ENCODE measurements around the gene MUC4. TPM values are rescaled to one million over a fixed set of nuclear protein-coding genes. Genes with fewer than 3 reads are reported as not detected.
"Not testable (repeated sequence)": the region's sequence is repeated elsewhere in the genome, so short reads cannot be mapped to it uniquely, and the experiment has no call there.

The MUC4 gene
- total and polyA plus RNA-seq, 4 donors = not detected

DNA sequence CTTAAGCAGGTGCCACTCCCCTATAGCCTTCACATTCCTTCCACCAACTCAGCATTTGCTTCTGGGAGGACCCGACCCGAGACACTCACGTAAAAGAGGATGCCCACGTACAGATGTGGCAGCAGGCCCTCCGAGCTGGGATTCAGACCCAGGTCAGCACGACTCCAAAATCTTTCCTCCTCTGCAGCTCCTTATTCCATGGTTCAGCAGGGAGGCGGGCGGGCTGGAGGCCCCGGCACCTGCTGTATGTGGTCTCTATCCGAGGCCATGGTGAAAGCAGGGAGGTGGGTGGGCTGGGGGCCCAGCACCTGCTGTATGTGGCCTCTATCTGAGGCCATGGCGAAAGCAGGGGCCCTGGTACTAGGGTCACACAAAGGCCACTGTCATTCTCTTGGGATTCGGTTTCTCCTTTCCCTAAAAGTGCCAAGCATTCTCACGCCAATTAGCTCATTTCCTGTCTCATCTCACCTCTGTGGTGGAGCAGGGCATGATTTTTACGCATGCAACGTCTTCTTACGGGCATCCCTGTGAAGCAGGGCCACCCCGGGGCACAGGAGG lies 5.9 kb upstream of the MUC4 start:
- no peak for DNase-seq (ENCODE audit: low spot score)
- WGBS = 89% methylated on average over 17 of the region's 17 CpGs

DNA sequence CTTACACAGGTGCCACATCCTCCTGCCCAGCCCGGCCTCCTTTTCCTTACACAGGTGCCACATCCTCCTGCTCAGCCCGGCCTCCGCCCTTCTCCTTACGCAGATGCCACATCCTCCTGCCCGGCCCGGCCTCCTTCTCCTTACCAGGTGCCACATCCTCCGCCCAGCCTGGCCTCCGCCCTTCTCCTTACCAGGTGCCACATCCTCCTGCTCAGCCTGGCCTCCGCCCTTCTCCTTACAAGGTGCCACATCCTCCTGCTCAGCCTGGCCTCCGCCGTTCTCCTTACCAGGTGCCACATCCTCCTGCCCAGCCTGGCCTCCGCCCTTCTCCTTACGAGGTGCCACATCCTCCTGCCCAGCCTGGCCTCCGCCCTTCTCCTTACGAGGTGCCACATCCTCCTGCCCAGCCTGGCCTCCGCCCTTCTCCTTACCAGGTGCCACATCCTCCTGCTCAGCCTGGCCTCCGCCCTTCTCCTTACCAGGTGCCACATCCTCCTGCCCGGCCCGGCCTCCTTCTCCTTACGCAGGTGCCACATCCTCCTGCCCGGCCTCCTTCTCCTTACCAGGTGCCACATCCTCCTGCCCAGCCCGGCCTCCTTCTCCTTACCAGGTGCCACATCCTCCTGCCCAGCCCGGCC lies 4.7 kb upstream of the MUC4 start:
- not testable (repeated sequence) for H3K27me3 ChIP-seq (ENCODE audit: control insufficient read depth in 4 of 4, insufficient read depth in 4 of 4, low read length in 3 of 4); DNase-seq (ENCODE audit: low spot score); H3K27ac ChIP-seq (ENCODE audit: low read depth in 1 of 2, low read length in 2 of 2); H3K9me3 ChIP-seq (ENCODE audit: control insufficient read depth in 4 of 4, low read length in 3 of 4); H3K4me1 ChIP-seq (ENCODE audit: control insufficient read depth in 4 of 4, insufficient read depth in 4 of 4, low read length in 3 of 4); H3K36me3 ChIP-seq (ENCODE audit: control insufficient read depth in 4 of 4, insufficient read depth in 3 of 4, low read depth in 1 of 4, low read length in 3 of 4); H3K4me3 ChIP-seq (ENCODE audit: low read depth in 1 of 3, low read length in 3 of 3); H3K9ac ChIP-seq (ENCODE audit: low read depth in 1 of 2, low read length in 2 of 2)
- WGBS = 86% methylated on average over 22 of the region's 23 CpGs

More for the DNA sequence above, 5.9 kb upstream of the MUC4 start:
- H3K9me3 ChIP-seq (ENCODE audit: control insufficient read depth in 4 of 4, low read length in 3 of 4) = no peaks in the 10 kb centered on the region
- H3K27me3 ChIP-seq (ENCODE audit: control insufficient read depth in 4 of 4, insufficient read depth in 4 of 4, low read length in 3 of 4) = no peaks in the 10 kb centered on the region
- TF ChIP-seq, protein P1, sequence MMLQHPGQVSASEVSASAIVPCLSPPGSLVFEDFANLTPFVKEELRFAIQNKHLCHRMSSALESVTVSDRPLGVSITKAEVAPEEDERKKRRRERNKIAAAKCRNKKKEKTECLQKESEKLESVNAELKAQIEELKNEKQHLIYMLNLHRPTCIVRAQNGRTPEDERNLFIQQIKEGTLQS (IDR thresholded peaks at IDR 0.05) = no peak
- TF ChIP-seq, protein P2, sequence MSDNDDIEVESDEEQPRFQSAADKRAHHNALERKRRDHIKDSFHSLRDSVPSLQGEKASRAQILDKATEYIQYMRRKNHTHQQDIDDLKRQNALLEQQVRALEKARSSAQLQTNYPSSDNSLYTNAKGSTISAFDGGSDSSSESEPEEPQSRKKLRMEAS (IDR thresholded peaks at IDR 0.05) = no peak
- TF ChIP-seq FOXA1 (IDR thresholded peaks at IDR 0.05) = no peak
- no peak for TF ChIP-seq SP1 (IDR thresholded peaks at IDR 0.05)
- no peak for TF ChIP-seq EGR1 (IDR thresholded peaks at IDR 0.05; ENCODE audit: low read depth in 2 of 2)
- no peak for TF ChIP-seq HNF4G (IDR thresholded peaks at IDR 0.05)
- TF ChIP-seq, protein P3, sequence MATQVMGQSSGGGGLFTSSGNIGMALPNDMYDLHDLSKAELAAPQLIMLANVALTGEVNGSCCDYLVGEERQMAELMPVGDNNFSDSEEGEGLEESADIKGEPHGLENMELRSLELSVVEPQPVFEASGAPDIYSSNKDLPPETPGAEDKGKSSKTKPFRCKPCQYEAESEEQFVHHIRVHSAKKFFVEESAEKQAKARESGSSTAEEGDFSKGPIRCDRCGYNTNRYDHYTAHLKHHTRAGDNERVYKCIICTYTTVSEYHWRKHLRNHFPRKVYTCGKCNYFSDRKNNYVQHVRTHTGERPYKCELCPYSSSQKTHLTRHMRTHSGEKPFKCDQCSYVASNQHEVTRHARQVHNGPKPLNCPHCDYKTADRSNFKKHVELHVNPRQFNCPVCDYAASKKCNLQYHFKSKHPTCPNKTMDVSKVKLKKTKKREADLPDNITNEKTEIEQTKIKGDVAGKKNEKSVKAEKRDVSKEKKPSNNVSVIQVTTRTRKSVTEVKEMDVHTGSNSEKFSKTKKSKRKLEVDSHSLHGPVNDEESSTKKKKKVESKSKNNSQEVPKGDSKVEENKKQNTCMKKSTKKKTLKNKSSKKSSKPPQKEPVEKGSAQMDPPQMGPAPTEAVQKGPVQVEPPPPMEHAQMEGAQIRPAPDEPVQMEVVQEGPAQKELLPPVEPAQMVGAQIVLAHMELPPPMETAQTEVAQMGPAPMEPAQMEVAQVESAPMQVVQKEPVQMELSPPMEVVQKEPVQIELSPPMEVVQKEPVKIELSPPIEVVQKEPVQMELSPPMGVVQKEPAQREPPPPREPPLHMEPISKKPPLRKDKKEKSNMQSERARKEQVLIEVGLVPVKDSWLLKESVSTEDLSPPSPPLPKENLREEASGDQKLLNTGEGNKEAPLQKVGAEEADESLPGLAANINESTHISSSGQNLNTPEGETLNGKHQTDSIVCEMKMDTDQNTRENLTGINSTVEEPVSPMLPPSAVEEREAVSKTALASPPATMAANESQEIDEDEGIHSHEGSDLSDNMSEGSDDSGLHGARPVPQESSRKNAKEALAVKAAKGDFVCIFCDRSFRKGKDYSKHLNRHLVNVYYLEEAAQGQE (IDR thresholded peaks at IDR 0.05) = no peak
- TF ChIP-seq RAD21 (IDR thresholded peaks at IDR 0.05) = no peak
- TF ChIP-seq TAF1 (conservative IDR thresholded peaks at IDR 0.05) = no peak
- no peak for TF ChIP-seq RXRA (IDR thresholded peaks at IDR 0.05)
- H3K4me3 ChIP-seq (ENCODE audit: low read depth in 1 of 3, low read length in 3 of 3) = no peak overlapping the region
- no peak overlapping the region for H3K9ac ChIP-seq (ENCODE audit: low read depth in 1 of 2, low read length in 2 of 2)
- H3K4me1 ChIP-seq (ENCODE audit: control insufficient read depth in 4 of 4, insufficient read depth in 4 of 4, low read length in 3 of 4) = no peaks in the 10 kb centered on the region
- no peak overlapping the region for H3K27ac ChIP-seq (ENCODE audit: low read depth in 1 of 2, low read length in 2 of 2)
- no peaks in the 10 kb centered on the region for H3K36me3 ChIP-seq (ENCODE audit: control insufficient read depth in 4 of 4, insufficient read depth in 3 of 4, low read depth in 1 of 4, low read length in 3 of 4)

DNA sequence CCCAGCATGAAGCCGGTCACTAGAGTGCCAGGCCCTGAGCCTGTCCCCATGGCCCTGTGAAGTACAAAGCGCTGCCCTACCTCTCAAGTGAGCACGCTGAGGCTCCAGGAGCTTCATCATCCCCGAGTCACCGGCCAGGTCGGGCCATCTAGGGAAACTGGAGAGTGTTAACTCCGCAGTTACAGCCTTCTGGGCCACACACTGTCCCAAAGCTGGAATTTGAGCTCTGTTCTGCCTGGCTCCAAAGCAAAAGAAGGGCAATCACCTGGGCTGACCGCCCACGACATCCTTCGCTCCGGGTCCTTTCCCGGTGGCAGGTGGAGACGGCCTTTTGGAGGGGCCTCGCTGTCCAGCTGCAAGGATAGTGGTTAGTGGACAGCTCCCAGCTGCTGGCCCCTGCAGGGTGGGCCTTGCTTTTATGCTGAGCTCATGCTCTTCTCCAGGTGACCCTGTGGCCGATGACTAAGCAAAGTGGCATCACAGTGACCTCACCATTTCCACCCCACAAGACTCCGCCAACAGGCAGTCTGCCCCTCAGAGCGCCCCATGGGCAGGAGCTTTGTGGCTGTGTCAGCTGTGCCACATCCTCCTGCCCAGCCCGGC lies 3.5 kb upstream of the MUC4 start:
- H3K27me3 ChIP-seq (ENCODE audit: control insufficient read depth in 4 of 4, insufficient read depth in 4 of 4, low read length in 3 of 4) = peaks cover 0 to 4% (median 2%) of the 10 kb centered on the region in 4 donors
- H3K4me1 ChIP-seq (ENCODE audit: control insufficient read depth in 4 of 4, insufficient read depth in 4 of 4, low read length in 3 of 4) = no peaks in the 10 kb centered on the region
- TF ChIP-seq YY1 (IDR thresholded peaks at IDR 0.05) = no peak
- TF ChIP-seq FOXA2 (IDR thresholded peaks at IDR 0.05) = no peak
- TF ChIP-seq GABPA (IDR thresholded peaks at IDR 0.05 in 1 of 2, conservative IDR thresholded peaks at IDR 0.05 in 1 of 2) = no peak
- TF ChIP-seq, protein P1 (IDR thresholded peaks at IDR 0.05) = no peak
- no peak for TF ChIP-seq NR2F2 (IDR thresholded peaks at IDR 0.05)
- TF ChIP-seq HNF4A (conservative IDR thresholded peaks at IDR 0.05) = no peak
- no peak for TF ChIP-seq HNF4G (IDR thresholded peaks at IDR 0.05)
- TF ChIP-seq FOXA1 (IDR thresholded peaks at IDR 0.05) = no peak
- TF ChIP-seq RAD21 (IDR thresholded peaks at IDR 0.05) = no peak
- TF ChIP-seq EGR1 (IDR thresholded peaks at IDR 0.05; ENCODE audit: low read depth in 2 of 2) = no peak
- no peak for TF ChIP-seq RXRA (IDR thresholded peaks at IDR 0.05)
- TF ChIP-seq TAF1 (conservative IDR thresholded peaks at IDR 0.05) = no peak
- TF ChIP-seq JUND (IDR thresholded peaks at IDR 0.05) = no peak
- TF ChIP-seq, protein P2 (IDR thresholded peaks at IDR 0.05) = no peak
- TF ChIP-seq, protein P4, sequence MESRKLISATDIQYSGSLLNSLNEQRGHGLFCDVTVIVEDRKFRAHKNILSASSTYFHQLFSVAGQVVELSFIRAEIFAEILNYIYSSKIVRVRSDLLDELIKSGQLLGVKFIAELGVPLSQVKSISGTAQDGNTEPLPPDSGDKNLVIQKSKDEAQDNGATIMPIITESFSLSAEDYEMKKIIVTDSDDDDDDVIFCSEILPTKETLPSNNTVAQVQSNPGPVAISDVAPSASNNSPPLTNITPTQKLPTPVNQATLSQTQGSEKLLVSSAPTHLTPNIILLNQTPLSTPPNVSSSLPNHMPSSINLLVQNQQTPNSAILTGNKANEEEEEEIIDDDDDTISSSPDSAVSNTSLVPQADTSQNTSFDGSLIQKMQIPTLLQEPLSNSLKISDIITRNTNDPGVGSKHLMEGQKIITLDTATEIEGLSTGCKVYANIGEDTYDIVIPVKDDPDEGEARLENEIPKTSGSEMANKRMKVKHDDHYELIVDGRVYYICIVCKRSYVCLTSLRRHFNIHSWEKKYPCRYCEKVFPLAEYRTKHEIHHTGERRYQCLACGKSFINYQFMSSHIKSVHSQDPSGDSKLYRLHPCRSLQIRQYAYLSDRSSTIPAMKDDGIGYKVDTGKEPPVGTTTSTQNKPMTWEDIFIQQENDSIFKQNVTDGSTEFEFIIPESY (IDR thresholded peaks at IDR 0.05) = no peak

More for the DNA sequence above, 3.5 kb upstream of the MUC4 start:
- H3K27ac ChIP-seq (ENCODE audit: low read depth in 1 of 2, low read length in 2 of 2) = no peak overlapping the region
- no peaks in the 10 kb centered on the region for H3K36me3 ChIP-seq (ENCODE audit: control insufficient read depth in 4 of 4, insufficient read depth in 3 of 4, low read depth in 1 of 4, low read length in 3 of 4)
- whole genome bisulfite sequencing = 83% methylated on average over 18 of the region's 18 CpGs
- no peak for DNase-seq (ENCODE audit: low spot score)
- no peak overlapping the region for H3K9ac ChIP-seq (ENCODE audit: low read depth in 1 of 2, low read length in 2 of 2)
- no peak overlapping the region for H3K4me3 ChIP-seq (ENCODE audit: low read depth in 1 of 3, low read length in 3 of 3)
- H3K9me3 ChIP-seq (ENCODE audit: control insufficient read depth in 4 of 4, low read length in 3 of 4) = no peaks in the 10 kb centered on the region

Data from liver (tissue), 9 donors.